ENCODE measurements around the gene NMT1. TPM values are rescaled to one million over a fixed set of nuclear protein-coding genes. Genes with fewer than 3 reads are reported as not detected.

NMT1 gene
- total and polyA plus RNA-seq, 4 donors, result 37.7 to 120 (median 48.9) TPM

- WGBS, 2 donors, result 0 to 1% methylated on average over 32 of the region's 32 CpGs
- peak; percentile 25 for ATAC-seq (ENCODE audit: insufficient read depth, low FRiP score)
- DNase-seq, result peak; percentile 94 to 96 (median 95)
- Histone ChIP-seq H3K9ac (ENCODE audit: insufficient read depth in 1 of 2, low read length in 2 of 2) (peak overlapping the region; percentile 83 to 85), H3K4me3 (peak overlapping the region; percentile 80), H3K36me3 (ENCODE audit: control insufficient read depth in 4 of 4, insufficient read depth in 4 of 4, low read length in 4 of 4) (peaks cover 0 to 9% (median 0%) of the 10 kb centered on the region in 4 donors), H3K27ac (ENCODE audit: low read depth in 1 of 2, low read length in 1 of 2) (peak overlapping the region; percentile 92 to 95), H3K4me1 (ENCODE audit: control insufficient read depth in 5 of 5, insufficient read depth in 5 of 5, low read length in 5 of 5) (peaks cover 5 to 36% (median 14%) of the 10 kb centered on the region in 5 donors), H3K27me3 (ENCODE audit: control insufficient read depth in 3 of 3, insufficient read depth in 3 of 3, low read length in 2 of 3) (no peaks in the 10 kb centered on the region), H3K9me3 (ENCODE audit: control insufficient read depth in 4 of 4, insufficient read depth in 3 of 4, low read length in 3 of 4) (no peaks in the 10 kb centered on the region)
- TF ChIP-seq CTCF (IDR thresholded peaks at IDR 0.05; ENCODE audit: control extremely low read depth, extremely low read depth), result peak; percentile 37
Observed at GRCh38 chr17:45149037-45149668, 88.0 kb downstream of the NMT1 start.

- whole genome bisulfite sequencing, 2 donors, result 1 to 2% methylated on average over 56 of the region's 56 CpGs
- ATAC-seq (ENCODE audit: insufficient read depth, low FRiP score) (no peak), DNase-seq (peak; percentile 84 to 86 (median 84))
- no peak for TF ChIP-seq CTCF (IDR thresholded peaks at IDR 0.05; ENCODE audit: control extremely low read depth, extremely low read depth)
- peaks cover 0 to 9% (median 0%) of the 10 kb centered on the region in 4 donors for H3K36me3 ChIP-seq (ENCODE audit: control insufficient read depth in 4 of 4, insufficient read depth in 4 of 4, low read length in 4 of 4)
- H3K27me3 ChIP-seq (ENCODE audit: control insufficient read depth in 3 of 3, insufficient read depth in 3 of 3, low read length in 2 of 3), result no peaks in the 10 kb centered on the region
- peaks cover 2 to 30% (median 14%) of the 10 kb centered on the region in 5 donors for H3K4me1 ChIP-seq (ENCODE audit: control insufficient read depth in 5 of 5, insufficient read depth in 5 of 5, low read length in 5 of 5)
- H3K9ac ChIP-seq (ENCODE audit: insufficient read depth in 1 of 2, low read length in 2 of 2), result peak overlapping the region; percentile 83 to 85
- peak overlapping the region; percentile 80 for H3K4me3 ChIP-seq
- H3K27ac ChIP-seq (ENCODE audit: low read depth in 1 of 2, low read length in 1 of 2), result peak overlapping the region; percentile 92 to 95
- H3K9me3 ChIP-seq (ENCODE audit: control insufficient read depth in 4 of 4, insufficient read depth in 3 of 4, low read length in 3 of 4), result no peaks in the 10 kb centered on the region
Observed at GRCh38 chr17:45149669-45150664, 88.8 kb downstream of the NMT1 start.

GRCh38 chr17:45150911-45151809 is 90.0 kb downstream of the NMT1 start:
- Histone ChIP-seq H3K4me1 (ENCODE audit: control insufficient read depth in 5 of 5, insufficient read depth in 5 of 5, low read length in 5 of 5) (peaks cover 2 to 30% (median 14%) of the 10 kb centered on the region in 5 donors), H3K36me3 (ENCODE audit: control insufficient read depth in 4 of 4, insufficient read depth in 4 of 4, low read length in 4 of 4) (peaks cover 0 to 9% (median 0%) of the 10 kb centered on the region in 4 donors), H3K27me3 (ENCODE audit: control insufficient read depth in 3 of 3, insufficient read depth in 3 of 3, low read length in 2 of 3) (no peaks in the 10 kb centered on the region), H3K27ac (ENCODE audit: low read depth in 1 of 2, low read length in 1 of 2) (peak overlapping the region in 1 of 2 donors; percentile 9), H3K4me3 (no peak overlapping the region), H3K9ac (ENCODE audit: insufficient read depth in 1 of 2, low read length in 2 of 2) (peak overlapping the region in 1 of 2 donors; percentile 83), H3K9me3 (ENCODE audit: control insufficient read depth in 4 of 4, insufficient read depth in 3 of 4, low read length in 3 of 4) (no peaks in the 10 kb centered on the region)
- TF ChIP-seq CTCF (IDR thresholded peaks at IDR 0.05; ENCODE audit: control extremely low read depth, extremely low read depth), result no peak
- ATAC-seq (ENCODE audit: insufficient read depth, low FRiP score), result no peak
- WGBS, 2 donors, result 36 to 51% methylated on average over 8 of the region's 8 CpGs
- peak in 2 of 3 donors; percentile 79 for DNase-seq

Measured in lung (tissue), 12 donors.